ENCODE data around the gene ARL5B.

GRCh38 chr10:18681971-18682411 is 22.8 kb downstream of the ARL5B start:
- TF ChIP-seq CTCF (IDR thresholded peaks at IDR 0.05) = no peak
- TF ChIP-seq POLR2A (IDR thresholded peaks at IDR 0.05; ENCODE audit: low read depth) = no peak
- no peak for TF ChIP-seq EP300 (IDR thresholded peaks at IDR 0.05)
- TF ChIP-seq POLR2AphosphoS5 (IDR thresholded peaks at IDR 0.05) = no peak
